ENCODE measurements around the gene TRIM22. TPM values are rescaled to one million over a fixed set of nuclear protein-coding genes. Genes with fewer than 3 reads are reported as not detected.
"Not testable (repeated sequence)": the region's sequence is repeated elsewhere in the genome, so short reads cannot be mapped to it uniquely, and the experiment has no call there.

The TRIM22 gene, protein sequence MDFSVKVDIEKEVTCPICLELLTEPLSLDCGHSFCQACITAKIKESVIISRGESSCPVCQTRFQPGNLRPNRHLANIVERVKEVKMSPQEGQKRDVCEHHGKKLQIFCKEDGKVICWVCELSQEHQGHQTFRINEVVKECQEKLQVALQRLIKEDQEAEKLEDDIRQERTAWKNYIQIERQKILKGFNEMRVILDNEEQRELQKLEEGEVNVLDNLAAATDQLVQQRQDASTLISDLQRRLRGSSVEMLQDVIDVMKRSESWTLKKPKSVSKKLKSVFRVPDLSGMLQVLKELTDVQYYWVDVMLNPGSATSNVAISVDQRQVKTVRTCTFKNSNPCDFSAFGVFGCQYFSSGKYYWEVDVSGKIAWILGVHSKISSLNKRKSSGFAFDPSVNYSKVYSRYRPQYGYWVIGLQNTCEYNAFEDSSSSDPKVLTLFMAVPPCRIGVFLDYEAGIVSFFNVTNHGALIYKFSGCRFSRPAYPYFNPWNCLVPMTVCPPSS
- polyA plus RNA-seq (ENCODE audit: insufficient read length) = 8.1 TPM

GRCh38 chr11:5689551-5689983 lies at the start of gene TRIM22:
TSS of gene TRIM22 (plus strand) at chr11:5689790. CDS start at chr11:5696233, 6,443 bp downstream.
- DNase-seq (ENCODE audit: low read depth) = peak; percentile 74

- no peak for DNase-seq (ENCODE audit: low read depth)
Observed at GRCh38 chr11:5639953-5640352, 49.6 kb upstream of the TRIM22 start.

DNA sequence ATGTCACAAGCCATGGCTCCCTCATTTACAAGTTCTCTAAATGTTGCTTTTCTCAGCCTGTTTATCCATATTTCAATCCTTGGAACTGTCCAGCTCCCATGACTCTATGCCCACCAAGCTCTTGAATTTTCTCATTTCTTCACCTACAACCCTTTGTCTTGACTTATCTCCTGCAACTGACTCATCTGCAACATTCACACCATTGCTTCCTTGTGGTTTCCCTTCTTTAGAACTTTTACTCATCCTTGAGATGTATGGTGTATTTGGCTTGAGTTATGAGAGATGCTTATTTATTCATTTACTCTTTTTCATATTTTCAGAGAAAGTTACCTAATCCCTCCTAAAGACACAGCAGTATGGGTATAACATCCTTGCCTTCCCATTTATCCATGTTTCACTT lies 46.0 kb upstream of the TRIM22 start:
- DNase-seq (ENCODE audit: low read depth) = no peak

DNA sequence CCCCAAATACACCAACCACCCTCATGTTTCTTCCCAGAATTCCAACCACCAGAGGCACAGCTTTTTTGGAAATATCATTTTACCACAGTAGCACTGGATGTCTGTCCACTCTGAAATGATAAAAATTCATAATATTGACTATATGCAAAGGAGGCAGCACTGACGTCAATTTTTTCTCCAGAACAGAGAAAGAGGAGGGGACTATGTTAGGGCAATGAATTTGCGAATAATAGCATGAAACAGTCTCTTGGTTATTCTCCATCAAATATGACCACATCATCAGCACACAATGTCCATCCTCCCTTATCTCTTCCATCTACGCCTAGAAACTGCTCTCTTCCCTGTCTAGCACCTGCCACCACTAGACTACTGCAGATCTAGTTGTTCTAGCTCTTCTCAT lies 43.5 kb upstream of the TRIM22 start:
- DNase-seq (ENCODE audit: low read depth) = no peak

GRCh38 chr11:5655474-5655873 lies 34.1 kb upstream of the TRIM22 start:
- DNase-seq (ENCODE audit: low read depth) = no peak

GRCh38 chr11:5656956-5657355 lies 32.6 kb upstream of the TRIM22 start:
- DNase-seq (ENCODE audit: low read depth) = not testable (repeated sequence)

- no peak for DNase-seq (ENCODE audit: low read depth)
Observed at GRCh38 chr11:5658318-5658717, 31.3 kb upstream of the TRIM22 start.

- no peak for DNase-seq (ENCODE audit: low read depth)
Observed at GRCh38 chr11:5663511-5663910, 26.1 kb upstream of the TRIM22 start.

- no peak for DNase-seq (ENCODE audit: low read depth)
Observed at GRCh38 chr11:5665051-5665570, 24.5 kb upstream of the TRIM22 start.

GRCh38 chr11:5665746-5666401 lies 23.7 kb upstream of the TRIM22 start:
- DNase-seq (ENCODE audit: low read depth) = no peak

- DNase-seq (ENCODE audit: low read depth) = no peak
Observed at GRCh38 chr11:5666402-5666793, 23.2 kb upstream of the TRIM22 start.

GRCh38 chr11:5671831-5672230 lies 17.8 kb upstream of the TRIM22 start:
- no peak for DNase-seq (ENCODE audit: low read depth)

DNA sequence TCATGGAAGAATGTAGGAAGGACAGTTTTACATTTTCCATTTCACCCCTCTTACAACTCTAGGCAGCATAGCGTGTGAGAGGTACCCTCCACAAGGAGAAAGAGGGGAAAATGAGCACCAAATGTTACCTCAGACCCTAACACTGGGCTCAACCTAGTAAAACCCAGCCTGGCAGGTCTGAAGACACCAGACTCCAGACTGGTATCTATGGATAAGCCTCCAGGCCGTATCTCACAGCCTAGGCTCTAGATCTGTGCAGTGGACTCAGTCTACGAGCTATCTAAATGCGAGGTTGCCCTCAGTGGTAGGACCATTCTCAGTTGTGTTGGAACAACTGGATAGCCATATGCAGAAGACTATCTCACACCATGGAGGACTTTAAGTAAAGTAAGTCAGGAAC lies 15.2 kb upstream of the TRIM22 start:
- DNase-seq (ENCODE audit: low read depth) = no peak

DNA sequence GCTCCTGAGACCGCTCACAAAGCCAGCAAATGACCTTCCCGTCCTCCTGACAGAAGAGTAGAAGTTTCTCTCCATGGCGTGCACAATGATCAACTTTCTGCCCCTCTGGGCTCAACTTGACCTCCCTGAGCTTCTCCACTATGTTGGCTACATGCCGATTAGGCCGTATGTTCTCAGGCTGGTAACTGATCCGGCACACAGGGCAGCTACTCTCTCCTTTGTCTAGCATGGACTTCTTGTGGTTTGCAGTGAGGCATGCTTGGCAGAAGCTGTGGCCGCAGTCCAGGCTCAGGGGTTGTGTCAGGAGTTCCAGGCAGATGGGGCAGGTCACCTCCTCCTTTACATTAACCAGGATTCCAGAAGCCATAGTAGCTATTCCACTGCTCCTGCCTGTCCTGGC lies 9.8 kb upstream of the TRIM22 start:
- DNase-seq (ENCODE audit: low read depth) = no peak

GRCh38 chr11:5682890-5683441 lies 6.6 kb upstream of the TRIM22 start:
- not testable (repeated sequence) for DNase-seq (ENCODE audit: low read depth)

- DNase-seq (ENCODE audit: low read depth) = not testable (repeated sequence)
Observed at GRCh38 chr11:5683620-5684019, 6.0 kb upstream of the TRIM22 start.

- DNase-seq (ENCODE audit: low read depth) = no peak
Observed at GRCh38 chr11:5684036-5684645, 5.4 kb upstream of the TRIM22 start.

GRCh38 chr11:5684646-5685362 lies 4.8 kb upstream of the TRIM22 start, which contains the start of gene TRIM5:
TSS of gene TRIM5 (minus strand) at chr11:5685074. CDS start at chr11:5680177, 4,897 bp downstream.
- DNase-seq (ENCODE audit: low read depth) = peak; percentile 94

GRCh38 chr11:5686426-5686825 lies 3.2 kb upstream of the TRIM22 start:
- DNase-seq (ENCODE audit: low read depth) = no peak

GRCh38 chr11:5688482-5688881 lies 1.1 kb upstream of the TRIM22 start:
- DNase-seq (ENCODE audit: low read depth) = no peak

- no peak for DNase-seq (ENCODE audit: low read depth)
Observed at GRCh38 chr11:5690216-5690615, 626 bp downstream of the TRIM22 start.
